ENCODE measurements around the gene NFKBIZ. TPM values are rescaled to one million over a fixed set of nuclear protein-coding genes. Genes with fewer than 3 reads are reported as not detected.
A peak's percentile ranks its signal among the peaks of the same experiment; 100 is the strongest.

The NFKBIZ gene
- total RNA-seq, 1 experiment from 2014 or later = 63.0 TPM

DNA sequence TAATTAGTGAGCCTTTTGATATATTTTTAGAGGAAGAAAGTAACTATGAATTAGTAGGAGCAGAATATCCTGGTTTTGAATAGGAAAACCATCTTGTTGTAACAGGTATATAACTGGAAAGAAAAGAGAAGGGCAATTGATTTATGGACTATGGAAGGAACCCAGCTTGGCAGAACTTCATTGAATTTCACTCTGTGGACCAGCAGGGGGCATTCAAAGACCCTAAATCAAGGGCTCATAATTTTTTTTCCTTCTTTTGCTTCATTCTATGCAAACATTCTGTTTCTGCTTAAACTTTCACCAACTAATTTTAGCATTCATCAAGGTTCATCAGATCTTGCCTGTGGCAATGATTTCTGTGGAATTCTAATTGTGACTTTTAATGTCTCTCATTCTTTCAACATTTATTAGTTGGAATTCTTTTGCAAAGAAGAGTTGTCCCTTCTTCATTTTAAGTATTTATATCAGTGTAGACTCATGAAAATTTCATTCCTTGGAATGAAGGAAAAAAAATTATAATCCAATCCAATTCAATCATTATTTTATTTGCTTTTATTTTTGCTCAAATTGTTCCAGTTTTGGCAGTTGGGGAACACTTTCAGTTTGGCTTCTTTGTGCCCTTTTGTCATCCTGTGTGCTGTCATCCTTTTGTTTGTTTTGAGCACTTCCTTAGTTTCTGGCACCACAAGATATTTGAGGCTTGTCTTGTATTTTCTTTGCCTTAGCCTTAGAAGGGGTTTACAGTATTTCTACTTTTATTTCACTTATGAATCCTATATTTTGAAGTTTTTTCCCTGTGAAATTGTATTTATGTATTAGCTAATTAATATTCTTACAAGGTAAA is 39.9 kb upstream of the NFKBIZ start:
- Histone ChIP-seq H3K9ac (ENCODE audit: low read length) (peak overlapping the region; percentile 51), H2AFZ (ENCODE audit: low read length) (no peak overlapping the region), H3K79me2 (ENCODE audit: low read length) (no peaks in the 10 kb centered on the region), H3K36me3 (ENCODE audit: low read depth, low read length) (no peaks in the 10 kb centered on the region), H3K9me2 (replicated peaks; ENCODE audit: low read length) (no peaks in the 10 kb centered on the region), H3F3A (ENCODE audit: low read length, unreplicated experiment) (no peaks in the 10 kb centered on the region), H3K4me2 (ENCODE audit: low read length) (peak overlapping the region; percentile 52), H3K27ac (ENCODE audit: low read length) (peak overlapping the region; percentile 58), H3K4me3 (ENCODE audit: low read length) (no peak overlapping the region), H3K27me3 (ENCODE audit: low read length) (no peaks in the 10 kb centered on the region), H4K20me1 (ENCODE audit: low read length) (no peaks in the 10 kb centered on the region), H3K4me1 (ENCODE audit: insufficient read depth, low read length) (peaks cover 19% of the 10 kb centered on the region), H3K9me3 (ENCODE audit: low read length) (no peaks in the 10 kb centered on the region)
- BruUV-seq (replicated peaks) = no TSS peak
- no peak for TF ChIP-seq EZH2phosphoT487 (IDR thresholded peaks at IDR 0.05; ENCODE audit: borderline replicate concordance, low read length)
- TF ChIP-seq, protein P1, sequence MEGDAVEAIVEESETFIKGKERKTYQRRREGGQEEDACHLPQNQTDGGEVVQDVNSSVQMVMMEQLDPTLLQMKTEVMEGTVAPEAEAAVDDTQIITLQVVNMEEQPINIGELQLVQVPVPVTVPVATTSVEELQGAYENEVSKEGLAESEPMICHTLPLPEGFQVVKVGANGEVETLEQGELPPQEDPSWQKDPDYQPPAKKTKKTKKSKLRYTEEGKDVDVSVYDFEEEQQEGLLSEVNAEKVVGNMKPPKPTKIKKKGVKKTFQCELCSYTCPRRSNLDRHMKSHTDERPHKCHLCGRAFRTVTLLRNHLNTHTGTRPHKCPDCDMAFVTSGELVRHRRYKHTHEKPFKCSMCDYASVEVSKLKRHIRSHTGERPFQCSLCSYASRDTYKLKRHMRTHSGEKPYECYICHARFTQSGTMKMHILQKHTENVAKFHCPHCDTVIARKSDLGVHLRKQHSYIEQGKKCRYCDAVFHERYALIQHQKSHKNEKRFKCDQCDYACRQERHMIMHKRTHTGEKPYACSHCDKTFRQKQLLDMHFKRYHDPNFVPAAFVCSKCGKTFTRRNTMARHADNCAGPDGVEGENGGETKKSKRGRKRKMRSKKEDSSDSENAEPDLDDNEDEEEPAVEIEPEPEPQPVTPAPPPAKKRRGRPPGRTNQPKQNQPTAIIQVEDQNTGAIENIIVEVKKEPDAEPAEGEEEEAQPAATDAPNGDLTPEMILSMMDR (conservative IDR thresholded peaks at IDR 0.05; ENCODE audit: low read depth, low read length) = peak; percentile 93
- intact Hi-C loops (cut with micrococcal nuclease) = loop anchor here (1.0 to 10.0 kb wide), 10 partner anchors 53 to 863 kb away; no protein-coding TSS in a partner anchor
- CTCF ChIA-PET = interaction anchor here (2.9 kb wide), 1 partner anchor 416 kb away, joined by 14 read pairs; no protein-coding TSS in a partner anchor
- DNase-seq (peak; percentile 74), ATAC-seq (peak; percentile 78)
- POLR2A ChIA-PET (ENCODE audit: unreplicated experiment) = no interaction called here

DNA sequence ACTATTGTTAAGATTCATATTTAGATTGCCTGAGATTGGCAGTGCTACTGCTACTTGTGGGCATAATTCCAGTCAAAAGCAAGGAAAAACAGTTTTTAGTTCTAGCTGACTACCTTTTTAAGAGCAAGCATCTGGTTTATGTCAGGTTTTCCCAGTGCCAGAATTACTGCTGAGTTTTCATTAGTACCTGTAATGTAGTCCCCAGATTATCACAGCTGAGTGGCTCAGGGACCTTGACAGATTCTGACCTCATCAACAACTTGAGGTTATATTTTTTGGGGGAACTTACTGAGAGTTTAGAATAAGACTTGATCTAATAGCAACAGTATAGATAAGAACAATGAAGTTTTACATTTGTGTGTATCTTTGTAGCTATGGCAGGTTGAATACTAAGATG is 39.3 kb upstream of the NFKBIZ start:
- H3K36me3 ChIP-seq (ENCODE audit: low read depth, low read length) = no peaks in the 10 kb centered on the region

More for the DNA sequence above, 39.3 kb upstream of the NFKBIZ start:
- Histone ChIP-seq H4K20me1 (ENCODE audit: low read length) (no peaks in the 10 kb centered on the region), H2AFZ (ENCODE audit: low read length) (no peak overlapping the region), H3F3A (ENCODE audit: low read length, unreplicated experiment) (no peaks in the 10 kb centered on the region), H3K79me2 (ENCODE audit: low read length) (no peaks in the 10 kb centered on the region), H3K27ac (ENCODE audit: low read length) (peak overlapping the region; percentile 58), H3K4me2 (ENCODE audit: low read length) (peak overlapping the region; percentile 52), H3K9ac (ENCODE audit: low read length) (peak overlapping the region; percentile 51), H3K9me2 (replicated peaks; ENCODE audit: low read length) (no peaks in the 10 kb centered on the region), H3K27me3 (ENCODE audit: low read length) (no peaks in the 10 kb centered on the region), H3K4me1 (ENCODE audit: insufficient read depth, low read length) (peaks cover 20% of the 10 kb centered on the region), H3K4me3 (ENCODE audit: low read length) (no peak overlapping the region), H3K9me3 (ENCODE audit: low read length) (no peaks in the 10 kb centered on the region)
- ChIA-PET CTCF (interaction anchor here (2.9 kb wide), 1 partner anchor 415 kb away, joined by 14 read pairs; no protein-coding TSS in a partner anchor), POLR2A (ENCODE audit: unreplicated experiment) (no interaction called here)
- BruUV-seq (replicated peaks) = TSS peak; percentile 45
- no peak for TF ChIP-seq EZH2phosphoT487 (IDR thresholded peaks at IDR 0.05; ENCODE audit: borderline replicate concordance, low read length)
- TF ChIP-seq, protein P1 (conservative IDR thresholded peaks at IDR 0.05; ENCODE audit: low read depth, low read length) = no peak
- no peak for TF ChIP-seq EZH2 (IDR thresholded peaks at IDR 0.05; ENCODE audit: low read length, unreplicated experiment)
- intact Hi-C loops (cut with micrococcal nuclease) = loop anchor here (5.0 to 10.0 kb wide), 3 partner anchors 52 to 325 kb away; no protein-coding TSS in a partner anchor
- no peak for ATAC-seq
- no peak for DNase-seq

Measured in PC-3 (cell line).